COLO668 (cell line): ENCODE results near the gene IL6.
"Not testable (repeated sequence)": the region's sequence is repeated elsewhere in the genome, so short reads cannot be mapped to it uniquely, and the experiment has no call there.

ENCODE experiments used
- DNase-seq: peaks from one replicate; lab custom pipeline; 2025; ENCODE audit not compliant: unreplicated experiment; lab: John Stamatoyannopoulos, UW

The IL6 gene

DNA sequence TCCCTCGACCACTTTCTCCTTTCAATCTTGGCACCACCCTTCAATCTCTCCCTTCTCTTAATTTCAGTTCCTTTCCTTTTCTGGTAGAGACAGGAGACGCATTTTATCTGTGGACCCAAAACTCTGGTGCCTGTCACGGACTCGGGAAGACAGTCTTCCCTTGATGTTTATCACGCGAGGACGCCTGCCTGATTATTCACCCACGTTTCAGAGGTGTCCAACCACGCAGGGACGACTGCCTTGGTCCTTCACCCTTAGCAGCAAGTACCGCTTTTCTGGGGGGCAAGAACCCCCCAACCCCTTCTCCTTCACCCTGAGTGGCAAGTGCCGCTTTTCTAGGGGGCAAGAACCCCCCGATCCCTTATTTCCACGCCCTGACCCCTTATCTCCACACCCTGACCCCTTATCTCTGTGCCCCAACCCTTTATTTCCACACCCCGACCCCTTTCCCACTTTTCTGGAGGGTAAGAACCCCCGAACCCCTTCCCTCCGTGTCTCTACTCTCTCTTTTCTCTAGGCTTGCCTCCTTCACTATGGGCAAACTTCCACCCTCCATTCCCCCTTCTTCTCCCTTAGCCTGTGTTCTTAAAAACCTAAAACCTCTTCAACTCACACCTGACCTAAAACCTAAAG lies 22.9 kb upstream of the IL6 start:
- not testable (repeated sequence) for DNase-seq

DNA sequence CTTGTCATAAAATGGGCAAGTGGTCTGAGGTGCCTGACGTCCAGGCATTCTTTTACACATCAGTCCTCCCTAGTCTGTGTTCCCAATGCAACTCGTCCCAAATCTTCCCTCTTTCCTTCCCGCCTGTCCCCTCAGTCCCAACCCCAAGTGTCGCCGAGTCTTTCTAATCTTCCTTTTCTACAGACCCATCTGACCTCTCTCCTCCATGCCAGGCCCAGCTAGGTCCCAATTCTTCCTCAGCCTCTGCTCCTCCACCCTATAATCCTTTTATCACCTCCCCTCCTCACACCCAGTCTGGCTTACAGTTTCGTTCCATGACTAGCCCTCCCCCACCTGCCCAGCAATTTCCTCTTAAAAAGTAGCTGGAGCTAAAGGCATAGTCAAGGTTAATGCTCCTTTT lies 22.3 kb upstream of the IL6 start:
- DNase-seq, result not testable (repeated sequence)

DNA sequence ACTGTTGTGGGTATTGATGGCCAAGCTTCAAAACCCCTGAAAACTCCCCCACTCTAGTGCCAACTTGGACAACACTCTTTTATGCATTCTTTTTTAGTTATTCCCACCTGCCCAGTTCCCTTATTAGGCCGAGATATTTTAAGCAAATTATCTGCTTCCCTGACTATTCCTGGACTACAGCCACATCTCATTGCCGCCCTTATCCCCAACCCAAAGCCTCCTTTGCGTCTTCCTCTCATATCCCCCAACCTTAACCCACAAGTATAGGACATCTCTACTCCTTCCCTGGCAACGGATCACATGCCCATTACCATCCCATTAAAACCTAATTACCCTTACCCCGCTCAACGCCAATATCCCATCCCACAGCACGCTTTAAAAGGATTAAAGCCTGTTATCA lies 21.1 kb upstream of the IL6 start:
- DNase-seq, result not testable (repeated sequence)

DNA sequence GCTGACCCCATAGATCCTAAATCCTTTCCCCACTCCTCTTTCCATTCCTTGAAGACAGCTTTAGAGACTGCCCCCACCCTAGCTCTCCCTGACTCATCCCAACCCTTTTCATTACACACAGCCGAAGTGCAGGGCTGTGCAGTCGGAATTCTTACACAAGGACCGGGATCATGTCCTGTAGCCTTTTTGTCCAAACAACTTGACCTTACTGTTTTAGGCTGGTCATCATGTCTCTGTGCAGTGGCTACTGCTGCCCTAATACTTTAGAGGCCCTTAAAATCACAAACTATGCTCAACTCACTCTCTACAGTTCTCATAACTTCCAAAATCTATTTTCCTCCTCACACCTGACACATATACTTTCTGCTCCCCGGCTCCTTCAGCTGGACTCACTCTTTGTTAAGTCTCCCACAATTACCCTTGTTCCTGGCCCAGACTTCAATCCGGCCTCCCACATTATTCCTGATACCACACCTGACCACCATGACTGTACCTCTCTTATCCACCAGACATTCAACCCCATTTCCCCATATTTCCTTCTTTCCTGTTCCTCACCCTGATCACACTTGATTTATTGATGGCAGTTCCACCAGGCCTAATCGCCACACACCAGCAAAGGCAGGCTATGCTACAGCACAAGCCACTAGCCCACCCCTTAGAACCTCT lies 19.8 kb upstream of the IL6 start:
- not testable (repeated sequence) for DNase-seq

DNA sequence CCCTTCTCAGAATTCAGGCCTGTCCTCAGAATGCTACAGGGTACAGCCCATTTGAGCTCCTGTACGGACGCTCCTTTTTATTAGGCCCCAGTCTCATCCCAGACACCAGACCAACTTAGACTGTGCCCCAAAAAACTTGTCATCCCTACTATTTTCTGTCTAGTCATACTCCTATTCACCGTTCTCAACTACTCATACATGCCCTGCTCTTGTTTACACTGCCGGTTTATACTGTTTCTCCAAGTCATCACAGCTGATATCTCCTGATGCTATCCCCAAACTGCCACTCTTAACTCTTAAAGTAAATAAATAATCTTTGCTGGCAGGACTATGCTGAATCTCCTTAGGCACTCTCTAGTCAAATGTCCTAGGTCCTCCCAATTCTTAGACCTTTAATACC lies 18.8 kb upstream of the IL6 start:
- DNase-seq, result not testable (repeated sequence)

DNA sequence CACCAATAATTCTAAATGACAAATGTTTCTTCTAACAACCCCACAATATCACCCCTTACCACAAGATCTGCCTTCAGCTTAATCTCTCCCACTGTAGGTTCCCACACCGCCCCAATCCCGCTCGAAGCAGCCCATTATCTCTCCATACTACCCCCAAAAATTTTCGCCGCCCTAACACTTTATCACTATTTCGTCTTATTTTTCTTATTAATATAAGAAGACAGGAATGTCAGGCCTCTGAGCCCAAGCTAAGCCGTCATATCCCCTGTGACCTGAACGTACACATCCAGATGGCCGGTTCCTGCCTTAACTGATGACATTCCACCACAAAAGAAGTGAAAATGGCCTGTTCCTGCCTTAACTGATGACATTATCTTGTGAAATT lies 18.3 kb upstream of the IL6 start:
- not testable (repeated sequence) for DNase-seq

DNA sequence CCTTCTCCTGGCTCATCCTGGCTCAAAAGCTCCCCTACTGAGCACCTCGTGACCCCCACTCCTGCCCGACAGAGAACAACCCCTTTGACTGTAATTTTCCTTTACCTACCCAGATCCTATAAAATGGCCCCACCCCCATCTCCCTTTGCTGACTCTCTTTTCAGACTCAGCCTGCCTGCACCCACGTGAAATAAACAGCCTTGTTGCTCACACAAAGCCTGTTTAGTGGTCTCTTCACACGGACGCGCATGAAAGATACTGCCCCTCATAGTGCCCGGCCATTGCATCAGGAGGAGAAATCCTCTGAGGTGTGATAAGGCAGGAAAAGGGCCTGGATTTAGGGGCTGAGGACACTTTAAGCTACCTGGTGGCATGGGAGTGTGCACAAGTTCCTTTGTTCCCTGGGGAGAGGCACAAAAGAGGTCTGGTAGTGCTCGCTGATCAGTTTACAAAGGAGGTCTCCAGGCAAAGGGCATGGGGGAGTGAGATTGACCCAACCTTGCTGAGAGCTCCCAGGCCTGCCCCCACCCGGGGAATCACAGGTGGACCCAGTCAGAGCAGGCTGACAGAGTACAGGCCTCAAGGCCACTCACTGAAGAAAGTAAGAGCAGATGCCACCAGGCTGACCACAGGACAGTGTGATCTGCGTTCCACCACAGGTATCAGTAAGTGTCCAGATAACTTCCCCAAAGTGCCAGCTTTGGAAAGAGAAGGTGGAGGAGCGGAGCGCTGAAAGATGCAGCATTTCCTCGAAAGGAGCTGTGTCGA lies 17.8 kb upstream of the IL6 start:
- DNase-seq, result not testable (repeated sequence)

DNA sequence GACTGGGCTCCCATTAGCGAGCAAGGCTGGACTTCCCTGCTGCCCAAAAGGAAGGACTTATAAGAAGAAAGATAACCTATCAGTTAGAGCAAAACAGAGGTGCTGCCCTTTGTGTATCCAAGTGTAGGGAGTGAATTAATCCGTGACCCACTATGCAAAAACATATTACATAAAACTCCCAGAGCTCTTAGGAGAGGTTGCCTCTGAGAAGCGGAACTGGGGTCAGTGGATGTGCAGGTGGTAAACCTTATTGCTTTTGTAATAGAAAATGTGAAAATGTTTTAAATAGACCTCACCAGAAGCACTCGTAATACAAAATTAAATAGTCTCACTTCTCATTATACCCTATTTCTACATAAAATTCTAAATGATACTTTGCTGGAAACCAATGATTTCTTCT lies 17.1 kb upstream of the IL6 start:
- DNase-seq, result no peak

DNA sequence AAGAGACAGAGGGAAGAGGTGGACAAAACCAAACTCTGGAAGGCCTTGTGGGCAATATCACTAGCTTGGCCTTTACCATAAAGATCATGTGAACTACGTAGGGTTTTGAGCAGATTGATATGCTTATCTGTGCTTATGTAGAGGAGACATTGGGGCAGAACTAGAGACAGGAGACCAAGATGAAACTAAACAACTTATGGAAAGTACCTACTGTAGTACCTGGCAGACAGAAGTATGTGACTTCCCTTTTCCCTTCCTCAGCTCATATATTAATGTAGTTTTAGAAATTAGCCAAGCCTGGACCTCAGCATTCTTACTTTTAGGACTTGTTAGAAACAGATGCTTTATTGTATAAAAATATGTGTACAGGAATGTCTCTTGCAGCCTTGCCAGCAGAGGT lies 14.0 kb upstream of the IL6 start:
- DNase-seq, result no peak

DNA sequence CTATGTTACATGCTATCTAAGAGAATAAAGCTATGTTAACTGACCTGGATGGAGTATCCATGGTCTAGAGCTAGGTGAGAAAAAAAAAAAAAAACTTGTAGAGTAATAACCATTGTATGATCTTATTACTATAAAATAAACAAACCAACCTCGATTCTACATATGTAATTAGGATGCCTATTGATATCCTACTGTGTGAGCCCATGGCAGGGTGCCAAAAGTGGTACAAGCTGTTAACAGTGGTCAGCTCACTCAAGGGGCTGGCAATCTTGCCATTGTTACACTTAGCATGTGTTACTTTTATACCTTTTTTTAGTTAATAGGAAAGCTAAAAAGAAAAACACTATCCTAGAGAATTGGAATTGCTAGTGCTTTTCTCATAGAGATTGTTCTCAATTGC lies 13.5 kb upstream of the IL6 start:
- peak; percentile 31 for DNase-seq

DNA sequence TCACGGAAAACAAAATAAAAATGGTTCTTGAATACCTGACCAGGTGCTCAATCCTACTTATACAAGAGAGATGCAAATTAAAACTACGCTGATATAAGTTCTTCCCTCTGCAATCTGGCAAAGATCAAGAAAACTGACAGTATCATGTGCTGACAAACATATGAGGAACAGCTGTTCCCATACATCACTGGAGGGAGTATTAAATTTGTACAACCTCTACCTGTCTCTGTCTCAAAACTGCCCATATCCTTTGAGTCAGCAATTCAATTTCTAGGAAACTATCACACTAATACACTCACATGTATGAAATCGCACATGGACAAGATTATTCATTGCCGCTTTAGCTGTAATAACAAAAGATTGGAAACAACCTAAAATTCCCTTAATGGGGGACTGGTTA lies 11.0 kb upstream of the IL6 start:
- no peak for DNase-seq

DNA sequence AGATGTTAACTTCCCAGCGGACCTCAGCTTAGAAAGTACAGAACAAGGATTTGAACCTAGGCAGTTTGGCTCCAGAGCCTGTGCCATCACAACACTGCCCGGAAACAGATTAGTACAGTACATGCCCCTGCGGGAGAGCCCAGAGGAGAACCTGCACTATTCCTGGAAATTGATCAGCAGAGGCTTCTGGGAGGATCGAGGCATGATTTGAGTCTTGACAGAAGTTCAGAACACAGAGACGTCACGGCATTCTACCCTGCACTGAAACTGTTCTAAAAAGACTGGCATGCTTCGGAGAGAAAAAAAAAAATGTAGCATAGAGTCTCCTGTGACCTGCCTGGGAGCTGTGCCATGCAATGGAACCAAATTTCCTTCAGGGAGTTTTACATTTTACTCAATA lies 9.2 kb upstream of the IL6 start:
- DNase-seq, result no peak

DNA sequence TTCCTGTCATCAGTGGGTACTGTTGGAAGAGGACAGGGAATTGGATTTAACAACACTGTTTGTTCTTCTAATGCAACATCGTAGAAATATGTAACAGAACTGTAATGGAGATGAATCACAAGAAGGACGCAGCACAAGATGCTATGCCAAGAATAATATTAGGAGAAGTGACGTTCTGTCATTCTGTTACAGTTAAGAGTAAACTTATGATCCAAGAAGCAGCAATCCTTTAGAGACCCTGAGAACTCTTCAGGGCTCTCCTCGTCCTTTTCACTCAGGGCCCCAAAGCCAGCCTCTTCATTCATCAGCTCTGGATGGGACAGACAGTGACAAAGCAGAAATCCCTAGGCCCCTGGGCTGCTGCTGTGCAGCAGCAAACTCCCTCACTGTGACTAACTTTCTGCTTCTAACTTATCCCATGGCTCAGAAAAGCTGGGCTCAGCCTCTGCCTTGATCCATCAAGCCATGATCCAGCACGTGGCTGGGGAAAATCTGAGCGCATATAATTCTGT lies 8.7 kb upstream of the IL6 start:
- no peak for DNase-seq

DNA sequence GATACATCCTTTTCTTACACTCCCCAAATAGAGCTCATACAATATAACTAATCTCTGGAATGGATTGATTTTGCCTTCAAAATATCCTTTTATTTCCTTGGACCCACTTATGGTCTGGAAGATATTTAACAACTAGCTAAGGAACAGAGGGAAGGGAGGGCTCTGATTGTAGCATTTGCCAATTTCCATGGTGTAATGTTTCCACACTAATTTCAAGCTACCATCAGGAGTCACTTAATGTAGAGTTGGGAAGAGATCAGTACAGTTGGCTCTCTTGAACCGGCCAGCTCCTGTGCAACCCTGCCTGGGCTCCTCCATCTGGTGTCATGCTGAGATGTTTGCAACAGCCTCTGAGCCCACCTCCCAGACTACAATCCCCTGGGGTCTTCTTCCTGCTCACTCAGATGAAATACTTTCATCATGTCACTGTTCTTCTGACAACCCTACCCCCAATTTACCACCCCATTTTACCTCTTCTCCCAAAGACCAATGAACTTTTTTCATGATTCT lies 8.0 kb upstream of the IL6 start:
- no peak for DNase-seq

DNA sequence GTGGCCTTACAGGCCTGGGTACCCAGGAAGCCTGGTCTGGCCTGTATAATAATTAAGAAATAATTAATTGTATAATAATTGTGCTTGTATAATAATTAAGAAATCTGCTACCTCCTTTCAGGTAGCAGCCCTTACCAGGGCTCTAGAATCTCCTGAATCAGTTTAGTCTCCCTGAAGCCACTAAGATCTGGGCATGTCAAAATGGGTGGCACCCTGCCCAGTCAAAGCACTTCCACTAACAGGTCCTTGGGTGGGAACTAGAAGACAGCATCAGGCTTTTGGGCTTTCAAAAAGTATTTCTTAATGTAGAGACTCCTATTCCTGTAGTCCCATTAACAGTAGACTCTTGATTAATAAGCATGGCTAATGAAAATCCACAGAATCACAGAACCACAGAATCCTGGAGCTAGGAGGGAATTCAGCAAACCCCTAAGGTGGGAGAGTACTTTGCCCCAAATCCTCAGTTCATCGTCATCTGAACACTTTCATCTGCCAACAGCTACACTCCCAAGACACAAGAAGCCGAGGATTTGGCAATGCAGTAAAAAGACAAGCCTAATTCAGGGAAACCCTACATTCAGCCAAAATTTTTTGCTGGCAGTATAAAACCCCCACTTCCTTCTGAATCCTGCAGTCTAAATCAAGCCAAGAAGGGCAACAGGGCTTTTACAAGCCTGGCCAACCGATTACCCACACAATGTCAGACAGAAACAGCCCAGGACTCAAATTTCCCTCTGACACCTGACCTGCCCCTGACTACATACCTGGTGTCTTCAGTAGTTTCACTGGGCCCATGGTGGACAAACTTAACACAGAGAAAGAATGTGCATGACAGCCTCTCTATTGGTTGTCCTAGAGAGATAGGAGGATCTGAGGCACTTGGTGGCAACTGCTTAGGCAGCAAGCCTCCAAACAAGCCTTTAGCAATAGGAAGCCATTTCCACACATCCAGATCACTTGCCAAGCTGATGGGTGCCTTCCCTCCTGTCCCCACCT lies 5.9 kb upstream of the IL6 start:
- DNase-seq, result no peak

DNA sequence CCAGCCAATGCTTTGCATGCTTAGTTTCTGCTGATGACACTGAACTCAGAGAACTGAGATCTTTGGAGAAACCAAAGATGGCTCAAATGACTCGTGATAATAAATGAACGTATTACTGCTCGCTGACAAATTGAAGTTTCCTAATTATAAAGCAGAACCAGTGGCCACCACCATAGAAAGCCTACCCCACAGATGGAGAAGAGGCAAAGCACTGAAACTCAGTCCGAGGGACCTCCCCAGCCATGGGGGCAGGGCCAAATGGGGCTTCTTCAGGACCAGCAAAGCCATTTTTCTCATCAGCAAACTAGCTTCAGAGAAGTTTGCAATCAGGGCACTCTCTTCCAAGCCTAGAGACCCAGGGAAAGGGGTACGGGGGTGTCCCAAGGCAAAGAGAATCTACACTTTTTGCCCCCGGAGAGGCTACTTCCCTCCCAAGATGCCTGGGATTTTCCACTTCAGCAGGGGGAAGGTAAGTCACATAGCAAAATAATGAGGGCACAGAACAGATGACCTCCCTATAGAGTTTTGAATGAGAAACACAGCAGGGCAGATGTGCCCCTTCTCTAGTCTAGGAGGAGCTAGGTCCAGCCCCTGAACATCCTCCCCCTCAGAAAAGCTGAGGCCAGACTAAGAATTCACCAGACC lies 4.3 kb upstream of the IL6 start:
- no peak for DNase-seq

DNA sequence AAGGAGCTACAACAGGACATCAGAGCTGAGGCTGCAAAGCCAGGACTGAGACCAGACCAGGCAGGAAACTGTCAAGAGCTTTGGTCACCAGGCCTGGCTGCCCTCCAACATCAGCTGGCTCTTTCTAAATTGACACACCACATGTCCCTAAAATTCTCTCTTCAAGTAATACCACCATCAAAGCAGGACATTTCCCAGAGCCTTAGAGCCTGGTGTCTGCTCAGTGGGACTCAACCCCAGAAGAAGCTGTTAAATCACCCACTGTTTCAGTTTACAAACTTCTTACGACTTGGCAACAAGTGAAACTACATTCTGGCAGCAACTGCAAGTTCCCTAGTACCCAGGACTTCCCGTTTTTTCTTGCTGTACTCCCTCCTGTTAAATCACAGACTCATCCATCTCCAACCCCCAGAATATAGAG lies 3.8 kb upstream of the IL6 start:
- DNase-seq, result no peak

DNA sequence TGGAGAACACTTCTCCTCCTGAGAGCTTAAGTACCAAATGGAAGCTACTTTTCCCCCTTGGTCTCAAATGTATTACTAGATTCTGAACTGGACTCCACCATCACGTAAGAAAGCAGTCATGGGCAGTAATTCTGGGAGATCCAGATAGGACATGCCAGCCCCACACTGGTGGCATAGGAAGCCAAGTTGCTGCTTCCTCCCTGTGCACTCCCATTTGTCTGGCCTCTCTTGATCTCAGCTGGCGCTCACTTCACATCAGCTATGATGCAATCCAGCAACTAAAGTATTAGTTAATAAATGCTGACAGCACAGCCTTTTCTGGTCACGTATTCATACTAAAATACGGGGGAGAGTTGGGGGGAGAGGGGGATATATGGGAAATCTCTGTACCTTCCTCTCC lies 3.4 kb upstream of the IL6 start:
- no peak for DNase-seq

DNA sequence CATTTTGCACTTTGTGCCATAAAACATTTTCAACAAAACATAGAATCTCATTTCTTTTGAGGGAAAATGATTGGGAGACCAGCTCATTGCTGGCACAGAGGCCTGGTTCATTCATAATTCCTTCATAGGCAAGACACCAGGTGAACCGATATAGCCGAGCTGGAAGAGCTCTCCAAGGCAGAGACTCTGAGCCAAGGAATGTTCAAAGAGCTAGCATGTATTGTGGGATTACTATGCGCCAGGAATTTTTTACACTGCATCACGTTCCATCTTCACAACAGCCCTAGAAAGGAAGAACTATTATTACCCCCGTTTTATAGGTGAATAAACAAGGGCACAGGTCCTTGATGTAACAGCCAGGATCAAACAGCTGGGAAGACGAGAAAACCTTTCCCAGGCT lies 2.1 kb upstream of the IL6 start:
- DNase-seq, result no peak

DNA sequence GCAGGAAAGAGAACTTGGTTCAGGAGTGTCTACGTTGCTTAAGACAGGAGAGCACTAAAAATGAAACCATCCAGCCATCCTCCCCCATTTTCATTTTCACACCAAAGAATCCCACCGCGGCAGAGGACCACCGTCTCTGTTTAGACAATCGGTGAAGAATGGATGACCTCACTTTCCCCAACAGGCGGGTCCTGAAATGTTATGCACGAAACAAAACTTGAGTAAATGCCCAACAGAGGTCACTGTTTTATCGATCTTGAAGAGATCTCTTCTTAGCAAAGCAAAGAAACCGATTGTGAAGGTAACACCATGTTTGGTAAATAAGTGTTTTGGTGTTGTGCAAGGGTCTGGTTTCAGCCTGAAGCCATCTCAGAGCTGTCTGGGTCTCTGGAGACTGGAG lies 1.4 kb upstream of the IL6 start:
- no peak for DNase-seq
